Hepatic stellate cell (primary cell): ENCODE results near the gene THG1L.
"Not testable (repeated sequence)": the region's sequence is repeated elsewhere in the genome, so short reads cannot be mapped to it uniquely, and the experiment has no call there.

Experiments used
- DNase-seq: peaks from one replicate; pipeline ENCODE4 v3.0.0; 2011; ENCODE audit warnings: low spot score

The THG1L gene

GRCh38 chr5:157727858-157728257 is 3.4 kb upstream of the THG1L start:
- DNase-seq, result not testable (repeated sequence)

GRCh38 chr5:157729858-157730257 is 1.4 kb upstream of the THG1L start:
- DNase-seq, result no peak

- no peak for DNase-seq
Measured at GRCh38 chr5:157730900-157731271, 334 bp upstream of the THG1L start.

GRCh38 chr5:157732130-157732514 is 902 bp downstream of the THG1L start:
- no peak for DNase-seq

GRCh38 chr5:157732596-157733262 is 1.5 kb downstream of the THG1L start:
- no peak for DNase-seq

- no peak for DNase-seq
Measured at GRCh38 chr5:157734436-157734835, 3.2 kb downstream of the THG1L start.

GRCh38 chr5:157735991-157736390 is 4.8 kb downstream of the THG1L start:
- DNase-seq, result no peak

GRCh38 chr5:157739388-157740228 is 8.4 kb downstream of the THG1L start:
- DNase-seq, result no peak

GRCh38 chr5:157740229-157740610 is 9.0 kb downstream of the THG1L start:
- peak; percentile 36 for DNase-seq

GRCh38 chr5:157741131-157741530 is 9.9 kb downstream of the THG1L start:
- DNase-seq, result no peak

- peak; percentile 95 for DNase-seq
Measured at GRCh38 chr5:157743163-157744050, 12.2 kb downstream of the THG1L start, which contains the start of gene LSM11. LSM11 (plus strand) TSS chr5:157743712; CDS start chr5:157743751, 39 bp downstream.

- DNase-seq, result peak; percentile 30
Measured at GRCh38 chr5:157744051-157745011, 13.1 kb downstream of the THG1L start.

GRCh38 chr5:157745041-157745456 is 13.8 kb downstream of the THG1L start:
- no peak for DNase-seq

GRCh38 chr5:157747173-157747740 is 16.0 kb downstream of the THG1L start:
- DNase-seq, result no peak

- no peak for DNase-seq
Measured at GRCh38 chr5:157747766-157748700, 16.8 kb downstream of the THG1L start.

GRCh38 chr5:157748760-157749461 is 17.7 kb downstream of the THG1L start:
- DNase-seq, result peak; percentile 88

GRCh38 chr5:157749462-157749799 is 18.2 kb downstream of the THG1L start:
- no peak for DNase-seq

GRCh38 chr5:157750320-157750719 is 19.1 kb downstream of the THG1L start:
- DNase-seq, result peak; percentile 74

- no peak for DNase-seq
Measured at GRCh38 chr5:157756122-157756521, 24.9 kb downstream of the THG1L start.
